Transverse colon (tissue), 3 donors: ENCODE results near the gene KCNT1.

Experiments used
- CTCF ChIP-seq, 5 experiments: fragments of 200-600 bp in 3 of 5; fragments of 450-650 bp in 2 of 5; sonication (generic) in 3 of 5; IDR thresholded peaks; 1 replicate in 2 of 5; 2 replicates in 3 of 5; pipeline ENCODE4 v1.5.1; 2016 to 2017; ENCODE audit warnings: antibody characterized with exemption in 5 of 5, inconsistent platforms in 3 of 5, mild to moderate bottlenecking in 2 of 5, moderate library complexity in 1 of 5
- EP300 ChIP-seq: sonication (generic); formaldehyde crosslinking; IDR thresholded peaks from one replicate; pipeline ENCODE4 v1.6.1; 2017; ENCODE audit warnings: antibody characterized with exemption, low read depth
- POLR2A ChIP-seq: fragments of 450-650 bp; IDR thresholded peaks from one replicate; pipeline ENCODE4 v1.6.1; 2016; ENCODE audit warnings: antibody characterized with exemption, mild to moderate bottlenecking, moderate library complexity

- TF ChIP-seq POLR2A, result no peak
- no peak for TF ChIP-seq EP300
- TF ChIP-seq CTCF (IDR thresholded peaks at IDR 0.05), result no peak
Measured at GRCh38 chr9:135703726-135704125, 1.7 kb downstream of the KCNT1 start.
